Body of pancreas (tissue), 4 donors: Measurements from ENCODE around the gene FNDC3B. TPM values are rescaled to one million over a fixed set of nuclear protein-coding genes. Genes with fewer than 3 reads are reported as not detected.

Experiments
- ATAC-seq: fragments of 150-250 bp; one replicate; pipeline ENCODE4 v1.9.1; 2016
- DNase-seq, 4 donors: peaks; one replicate each; pipeline ENCODE4 v3.0.0-alpha.2; 2019
- H3K27ac ChIP-seq, 4 donors: fragments of 200-600 bp; sonication (generic); 1 replicate in 3 of 4; 2 replicates in 1 of 4; pipeline versions ENCODE4 v1.5.1 to v1.6.1; 2016 to 2019; ENCODE audit warnings: mild to moderate bottlenecking in 1 of 4, mixed read lengths in 1 of 4, moderate library complexity in 1 of 4
- H3K27me3 ChIP-seq, 2 donors: fragments of 200-600 bp; sonication (generic); one replicate each; pipeline ENCODE4 v1.6.0; 2016; ENCODE audit warnings: mild to moderate bottlenecking in 1 of 2
- H3K36me3 ChIP-seq, 2 donors: fragments of 200-600 bp; sonication (generic); replicated peaks in 1 of 2; 2 replicates each; pipeline ENCODE4 v1.5.1; 2016; ENCODE audit warnings: low read depth in 2 of 2; ENCODE audit not compliant: insufficient read depth in 1 of 2
- H3K4me1 ChIP-seq: fragments of 200-600 bp; sonication (generic); one replicate; pipeline ENCODE4 v1.6.0; 2016
- H3K4me3 ChIP-seq, 2 donors: fragments of 200-600 bp; sonication (generic); 1 replicate in 1 of 2; 2 replicates in 1 of 2; pipeline ENCODE4 v1.5.1; 2016 to 2019
- H3K9me3 ChIP-seq, 3 donors: fragments of 200-600 bp; sonication (generic); 1 replicate in 2 of 3; 2 replicates in 1 of 3; pipeline ENCODE4 v1.5.1; 2016
- CTCF ChIP-seq, 7 experiments: fragments of 450-650 bp in 4 of 7; fragments of 200-600 bp in 3 of 7; sonication (generic) in 3 of 7; IDR thresholded peaks; one replicate each; pipeline ENCODE4 v1.5.1; 2016 to 2019; ENCODE audit warnings: antibody characterized with exemption in 7 of 7
- POLR2A ChIP-seq, 3 donors: fragments of 450-650 bp; IDR thresholded peaks; one replicate each; pipeline ENCODE4 v1.6.1; 2016; ENCODE audit warnings: antibody characterized with exemption in 3 of 3, mild to moderate bottlenecking in 2 of 3
- WGBS, 2 donors: methylation state at CpG; one replicate each; pipeline ENCODE4 v1.1.5; 2017; 5-methylcytosine and 5-hydroxymethylcytosine counted together
- intact Hi-C: fragments of 100-400 bp; cut with DNase I; formaldehyde crosslinking; loops from one replicate; pipeline ENCODE4 v1.15.1; 2023
- total RNA-seq, 2 donors: library from RNA; depleted of rRNA; stranded (reverse); fragments of >200 nt; gene quantifications; one replicate each; pipeline ENCODE4 v1.1.0, GENCODE V29; 2016

The FNDC3B gene
- total RNA-seq, 2 donors from 2014 or later = 64.3 to 86.0 TPM

GRCh38 chr3:172317481-172317880 lies 278.1 kb downstream of the FNDC3B start:
- intact Hi-C loops = no loop called here

GRCh38 chr3:172317984-172318383 lies 278.6 kb downstream of the FNDC3B start:
- ATAC-seq (peak; percentile 70), DNase-seq (peak in 2 of 4 donors; percentile 20 to 65)
- Histone ChIP-seq H3K27me3 (no peaks in the 10 kb centered on the region), H3K4me3 (no peak overlapping the region), H3K36me3 (no peaks in the 10 kb centered on the region), H3K9me3 (no peaks in the 10 kb centered on the region), H3K27ac (peak overlapping the region; percentile 21 to 67 (median 46)), H3K4me1 (peaks cover 30% of the 10 kb centered on the region)
- TF ChIP-seq POLR2A (IDR thresholded peaks at IDR 0.05) (no peak), CTCF (IDR thresholded peaks at IDR 0.05) (no peak)
- intact Hi-C loops = no loop called here
- 36 to 54% methylated on average over 1 of the region's 1 CpG for WGBS, 2 donors

More at GRCh38 chr3:172317481-172317880, 278.1 kb downstream of the FNDC3B start:
- no peak for ATAC-seq
- Histone ChIP-seq H3K36me3 (no peaks in the 10 kb centered on the region), H3K27ac (peak overlapping the region in 3 of 4 donors; percentile 7 to 67 (median 61)), H3K9me3 (no peaks in the 10 kb centered on the region), H3K4me1 (peaks cover 30% of the 10 kb centered on the region), H3K4me3 (no peak overlapping the region), H3K27me3 (no peaks in the 10 kb centered on the region)
- no peak for DNase-seq
- WGBS, 2 donors = 53 to 55% methylated on average over 8 of the region's 8 CpGs
- TF ChIP-seq CTCF (IDR thresholded peaks at IDR 0.05) (no peak), POLR2A (IDR thresholded peaks at IDR 0.05) (no peak)

GRCh38 chr3:172319595-172319994 lies 280.2 kb downstream of the FNDC3B start:
- intact Hi-C loops = no loop called here

GRCh38 chr3:172320468-172320867 lies 281.1 kb downstream of the FNDC3B start:
- TF ChIP-seq POLR2A (IDR thresholded peaks at IDR 0.05) = no peak
- TF ChIP-seq CTCF (IDR thresholded peaks at IDR 0.05) = no peak
- peaks cover 31% of the 10 kb centered on the region for H3K4me1 ChIP-seq
- intact Hi-C loops = no loop called here

More at GRCh38 chr3:172319595-172319994, 280.2 kb downstream of the FNDC3B start:
- 64 to 65% methylated on average over 8 of the region's 8 CpGs for WGBS, 2 donors
- no peaks in the 10 kb centered on the region for H3K27me3 ChIP-seq
- ATAC-seq (no peak), DNase-seq (no peak)
- peak overlapping the region in 1 of 4 donors; percentile 14 for H3K27ac ChIP-seq
- no peak overlapping the region for H3K4me3 ChIP-seq
- peaks cover 37% of the 10 kb centered on the region for H3K4me1 ChIP-seq
- TF ChIP-seq POLR2A (IDR thresholded peaks at IDR 0.05) = no peak
- no peak for TF ChIP-seq CTCF (IDR thresholded peaks at IDR 0.05)
- H3K36me3 ChIP-seq = no peaks in the 10 kb centered on the region
- H3K9me3 ChIP-seq = no peaks in the 10 kb centered on the region

GRCh38 chr3:172321035-172321434 lies 281.7 kb downstream of the FNDC3B start:
- Histone ChIP-seq H3K27me3 (no peaks in the 10 kb centered on the region), H3K27ac (peak overlapping the region in 1 of 4 donors; percentile 39), H3K4me3 (no peak overlapping the region), H3K36me3 (peaks cover 0 to 1% of the 10 kb centered on the region in 2 donors), H3K4me1 (peaks cover 28% of the 10 kb centered on the region), H3K9me3 (no peaks in the 10 kb centered on the region)
- intact Hi-C loops = no loop called here
- ATAC-seq (no peak), DNase-seq (no peak)
- WGBS, 2 donors = 46 to 65% methylated on average over 2 of the region's 2 CpGs
- TF ChIP-seq POLR2A (IDR thresholded peaks at IDR 0.05) (no peak), CTCF (IDR thresholded peaks at IDR 0.05) (peak in 2 of 7 experiments; percentile 9 to 23)

More at GRCh38 chr3:172320468-172320867, 281.1 kb downstream of the FNDC3B start:
- 70 to 74% methylated on average over 2 of the region's 2 CpGs for WGBS, 2 donors
- Histone ChIP-seq H3K4me3 (no peak overlapping the region), H3K36me3 (peaks cover 0 to 1% of the 10 kb centered on the region in 2 donors), H3K27me3 (no peaks in the 10 kb centered on the region), H3K27ac (peak overlapping the region in 1 of 4 donors; percentile 39), H3K9me3 (no peaks in the 10 kb centered on the region)
- ATAC-seq (no peak), DNase-seq (no peak)
